Measurements from ENCODE around the gene PTTG1IP.

DNA sequence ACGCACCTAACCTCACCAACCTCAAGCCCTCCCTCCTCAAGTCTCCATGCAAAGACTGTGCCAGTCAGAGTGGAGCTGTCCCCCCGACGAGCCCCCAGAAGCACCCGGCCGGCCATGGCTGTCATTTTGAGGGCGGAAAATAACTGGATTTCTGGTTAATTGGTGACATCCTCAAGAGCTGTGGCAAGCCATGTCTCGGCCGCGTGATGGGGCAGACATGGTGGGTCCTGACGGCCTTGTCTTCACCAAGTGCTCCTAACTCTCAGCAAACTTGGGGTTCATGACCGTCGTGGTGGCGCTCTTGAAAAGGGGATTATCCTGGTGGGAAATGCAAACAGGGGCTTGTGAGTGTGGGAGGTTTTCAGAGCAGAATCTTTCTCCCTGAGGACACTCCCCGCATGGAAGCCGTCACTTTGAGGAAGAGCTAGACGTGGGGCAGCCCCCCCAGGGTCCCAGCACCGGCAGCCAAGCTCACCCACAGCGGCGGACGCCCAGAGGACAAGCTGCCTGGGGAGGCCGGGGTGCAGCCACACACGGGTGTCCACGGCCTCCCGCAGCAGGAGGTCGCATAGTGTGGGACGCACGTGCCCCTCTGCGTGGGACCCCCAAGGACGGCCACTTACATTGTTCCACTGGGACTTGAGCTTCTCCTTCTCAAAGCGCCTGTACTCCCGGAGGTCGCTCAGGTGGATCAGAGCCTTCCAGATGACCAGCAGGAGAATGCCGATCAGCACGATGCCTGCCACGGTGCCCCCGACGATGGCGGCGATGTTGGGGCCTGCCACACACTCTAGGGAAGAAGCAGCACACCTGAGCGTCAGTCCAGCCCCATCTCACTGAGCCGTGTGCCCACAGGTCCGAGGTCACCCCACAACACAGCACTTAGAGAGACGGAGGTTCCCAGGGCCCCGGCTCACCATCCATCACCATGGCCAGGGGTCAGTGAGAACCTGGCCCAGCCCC is 12.9 kb upstream of the PTTG1IP start:
- TF ChIP-seq, protein P1, sequence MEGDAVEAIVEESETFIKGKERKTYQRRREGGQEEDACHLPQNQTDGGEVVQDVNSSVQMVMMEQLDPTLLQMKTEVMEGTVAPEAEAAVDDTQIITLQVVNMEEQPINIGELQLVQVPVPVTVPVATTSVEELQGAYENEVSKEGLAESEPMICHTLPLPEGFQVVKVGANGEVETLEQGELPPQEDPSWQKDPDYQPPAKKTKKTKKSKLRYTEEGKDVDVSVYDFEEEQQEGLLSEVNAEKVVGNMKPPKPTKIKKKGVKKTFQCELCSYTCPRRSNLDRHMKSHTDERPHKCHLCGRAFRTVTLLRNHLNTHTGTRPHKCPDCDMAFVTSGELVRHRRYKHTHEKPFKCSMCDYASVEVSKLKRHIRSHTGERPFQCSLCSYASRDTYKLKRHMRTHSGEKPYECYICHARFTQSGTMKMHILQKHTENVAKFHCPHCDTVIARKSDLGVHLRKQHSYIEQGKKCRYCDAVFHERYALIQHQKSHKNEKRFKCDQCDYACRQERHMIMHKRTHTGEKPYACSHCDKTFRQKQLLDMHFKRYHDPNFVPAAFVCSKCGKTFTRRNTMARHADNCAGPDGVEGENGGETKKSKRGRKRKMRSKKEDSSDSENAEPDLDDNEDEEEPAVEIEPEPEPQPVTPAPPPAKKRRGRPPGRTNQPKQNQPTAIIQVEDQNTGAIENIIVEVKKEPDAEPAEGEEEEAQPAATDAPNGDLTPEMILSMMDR (optimal IDR thresholded peaks at IDR 0.05 in 1 of 3, IDR thresholded peaks at IDR 0.05 in 1 of 3, conservative IDR thresholded peaks at IDR 0.05 in 1 of 3; ENCODE audit: extremely low read depth in 1 of 3, insufficient read depth in 2 of 3, low read length in 3 of 3), result no peak
- no peak for TF ChIP-seq EZH2 (IDR thresholded peaks at IDR 0.05; ENCODE audit: low read length)
